IMR-90 (cell line): ENCODE data around the gene USP30. TPM values are rescaled to one million over a fixed set of nuclear protein-coding genes. Genes with fewer than 3 reads are reported as not detected.

Experiments used
- ATAC-seq: fragments of 200-7000 bp; cut with Tn5 transposase; 2 replicates; pipeline ENCODE4 v1.9.1; 2020; ENCODE audit warnings: low read depth, mild to moderate bottlenecking, moderate library complexity
- BruUV-seq: library from RNA; stranded (reverse); fragments of 400-500 nt; replicated peaks from 2 replicates; lab custom pipeline; 2021; lab: Mats Ljungman, UMichigan
- CTCF ChIA-PET: fragments of 300-600 bp; formaldehyde crosslinking; extraction: SDS; loops from one replicate; lab custom pipeline; 2021; ENCODE audit warnings: antibody characterized with exemption; lab: Yijun Ruan, JAX
- POLR2A ChIA-PET: fragments of 300-600 bp; sonication (Branson Sonifier 250); formaldehyde crosslinking; loops from one replicate; lab custom pipeline; 2022; ENCODE audit warnings: antibody characterized with exemption; ENCODE audit not compliant: unreplicated experiment; lab: Charles Lee
- DNase-seq: peaks from one replicate; pipeline ENCODE4 v3.0.0; 2013
- H2AFZ ChIP-seq: replicated peaks from 2 replicates; pipeline ENCODE3; 2013; ENCODE audit warnings: low read length, mild to moderate bottlenecking; ENCODE audit not compliant: poor library complexity
- H2AK5ac ChIP-seq: 2 replicates; pipeline ENCODE4 v1.6.1; 2013; ENCODE audit warnings: low read depth, low read length, inconsistent platforms
- H2AK9ac ChIP-seq: replicated peaks from 2 replicates; pipeline ENCODE3; 2013; ENCODE audit warnings: mild to moderate bottlenecking, low read depth, low read length, moderate library complexity; ENCODE audit not compliant: poor library complexity
- H2BK120ac ChIP-seq: 2 replicates; pipeline ENCODE4 v1.6.1; 2013; ENCODE audit warnings: low read depth, low read length, inconsistent platforms
- H2BK15ac ChIP-seq: 3 replicates; pipeline ENCODE4 v1.6.1; 2013; ENCODE audit warnings: low read depth, low read length, inconsistent platforms
- H2BK20ac ChIP-seq: 2 replicates; pipeline ENCODE4 v1.6.1; 2013; ENCODE audit warnings: low read depth, mild to moderate bottlenecking, inconsistent platforms, low read length, moderate library complexity
- H2BK5ac ChIP-seq: 2 replicates; pipeline ENCODE4 v1.6.1; 2013; ENCODE audit warnings: mild to moderate bottlenecking, low read depth, low read length, inconsistent platforms; ENCODE audit not compliant: poor library complexity, severe bottlenecking
- H3K14ac ChIP-seq: replicated peaks from 2 replicates; pipeline ENCODE4 v1.6.1; 2013; ENCODE audit warnings: low read depth, low read length, inconsistent platforms
- H3K18ac ChIP-seq: 2 replicates; pipeline ENCODE4 v1.6.1; 2013; ENCODE audit warnings: low read depth, low read length, control low read depth
- H3K23ac ChIP-seq: 2 replicates; pipeline ENCODE4 v1.6.1; 2013; ENCODE audit warnings: low read depth, low read length, inconsistent platforms
- H3K27ac ChIP-seq: 2 replicates; pipeline ENCODE4 v1.5.1; 2013; ENCODE audit warnings: mild to moderate bottlenecking, control low read depth, low read length; ENCODE audit not compliant: insufficient read depth
- H3K27me3 ChIP-seq: 2 replicates; pipeline ENCODE4 v1.6.1; 2013; ENCODE audit warnings: low read length; ENCODE audit not compliant: control insufficient read depth, insufficient read depth
- H3K36me3 ChIP-seq: 2 replicates; pipeline ENCODE4 v1.6.1; 2013; ENCODE audit warnings: low read length, mixed read lengths; ENCODE audit not compliant: control insufficient read depth, insufficient read depth
- H3K4ac ChIP-seq: 2 replicates; pipeline ENCODE4 v1.6.1; 2013; ENCODE audit warnings: low read depth, low read length, inconsistent platforms
- H3K4me1 ChIP-seq: 2 replicates; pipeline ENCODE4 v1.6.1; 2013; ENCODE audit warnings: low read length, mixed read lengths; ENCODE audit not compliant: control insufficient read depth, insufficient read depth
- H3K4me2 ChIP-seq: 2 replicates; pipeline ENCODE4 v1.6.1; 2013; ENCODE audit warnings: low read depth, mild to moderate bottlenecking, control low read depth, low read length, moderate library complexity
- H3K4me3 ChIP-seq: 2 replicates; pipeline ENCODE4 v1.5.1; 2013; ENCODE audit warnings: low read depth, mild to moderate bottlenecking, control low read depth, low read length, moderate library complexity; ENCODE audit not compliant: insufficient read depth
- H3K56ac ChIP-seq: 2 replicates; pipeline ENCODE4 v1.6.1; 2013; ENCODE audit warnings: low read length, inconsistent platforms; ENCODE audit not compliant: insufficient read depth; ENCODE audit errors: extremely low read depth
- H3K79me1 ChIP-seq, 2 experiments: 2 replicates each; pipeline ENCODE4 v1.6.1; 2013; ENCODE audit warnings: low read length in 2 of 2, inconsistent platforms in 1 of 2, low read depth in 1 of 2
- H3K9ac ChIP-seq: 2 replicates; pipeline ENCODE4 v1.6.1; 2013; ENCODE audit warnings: low read depth, low read length, control low read depth
- H3K9me1 ChIP-seq: 2 replicates; pipeline ENCODE4 v1.6.1; 2013; ENCODE audit warnings: low read length, inconsistent platforms; ENCODE audit not compliant: insufficient read depth
- H3K9me3 ChIP-seq: 2 replicates; pipeline ENCODE4 v1.6.1; 2013; ENCODE audit warnings: low read length; ENCODE audit not compliant: control insufficient read depth, insufficient read depth
- H4K20me1 ChIP-seq: 2 replicates; pipeline ENCODE4 v1.6.1; 2013; ENCODE audit warnings: low read length, inconsistent platforms; ENCODE audit not compliant: insufficient read depth
- H4K5ac ChIP-seq: 2 replicates; pipeline ENCODE4 v1.6.1; 2013; ENCODE audit warnings: mild to moderate bottlenecking, low read depth, low read length, control low read depth
- H4K8ac ChIP-seq, 2 experiments: 2 replicates each; pipeline ENCODE4 v1.6.1; 2013; ENCODE audit warnings: low read depth in 2 of 2, low read length in 2 of 2, control low read depth in 1 of 2, inconsistent platforms in 1 of 2
- H4K91ac ChIP-seq: 2 replicates; pipeline ENCODE4 v1.6.1; 2013; ENCODE audit warnings: low read depth, low read length, inconsistent platforms; ENCODE audit not compliant: insufficient read depth
- BHLHE40 ChIP-seq: fragments of 150-350 bp; IDR thresholded peaks from 2 replicates; pipeline ENCODE4 v1.6.1; 2016; ENCODE audit warnings: mild to moderate bottlenecking, low read depth, low read length
- CEBPB ChIP-seq: IDR thresholded peaks from 2 replicates; pipeline ENCODE4 v1.6.1; 2012; ENCODE audit warnings: low read depth, low read length, improper control_type of control experiment
- CHD1 ChIP-seq: IDR thresholded peaks from 2 replicates; pipeline ENCODE4 v1.6.1; 2012; ENCODE audit warnings: low read depth, low read length, improper control_type of control experiment
- FOS ChIP-seq: fragments of 150-350 bp; IDR thresholded peaks from 2 replicates; pipeline ENCODE4 v1.6.1; 2016; ENCODE audit warnings: low read depth, low read length
- MAFK ChIP-seq: IDR thresholded peaks from 2 replicates; pipeline ENCODE4 v1.6.1; 2012; ENCODE audit warnings: low read depth, low read length, improper control_type of control experiment
- MAZ ChIP-seq: IDR thresholded peaks from 2 replicates; pipeline ENCODE4 v1.6.1; 2012; ENCODE audit warnings: low read depth, mild to moderate bottlenecking, low read length, improper control_type of control experiment, moderate library complexity, borderline replicate concordance
- MXI1 ChIP-seq: IDR thresholded peaks from 2 replicates; pipeline ENCODE4 v1.6.1; 2012; ENCODE audit warnings: low read depth, mild to moderate bottlenecking, low read length, moderate library complexity, borderline replicate concordance
- NFE2L2 ChIP-seq: fragments of 150-350 bp; IDR thresholded peaks from 2 replicates; pipeline ENCODE4 v1.6.1; 2016; ENCODE audit warnings: low read depth, mild to moderate bottlenecking, low read length
- POLR2A ChIP-seq: IDR thresholded peaks from 2 replicates; pipeline ENCODE4 v1.6.1; 2012; ENCODE audit warnings: mild to moderate bottlenecking, low read depth, low read length
- RCOR1 ChIP-seq: IDR thresholded peaks from 2 replicates; pipeline ENCODE4 v1.6.1; 2012; ENCODE audit warnings: mild to moderate bottlenecking, low read length, improper control_type of control experiment; ENCODE audit not compliant: insufficient replicate concordance
- RFX5 ChIP-seq: IDR thresholded peaks from 2 replicates; pipeline ENCODE4 v1.8.0; 2012; ENCODE audit warnings: low read depth, mild to moderate bottlenecking, low read length, moderate library complexity
- SMC3 ChIP-seq: fragments of 150-350 bp; IDR thresholded peaks from 2 replicates; pipeline ENCODE4 v1.6.1; 2016; ENCODE audit warnings: low read depth, mild to moderate bottlenecking, antibody characterized with exemption, low read length, moderate library complexity
- WGBS, 2 experiments: methylation state at CpG; one replicate each; pipeline versions ENCODE4 v1.1.5 to v1.1.7; 2013; ENCODE audit warnings: missing lambda C conversion rate in 2 of 2; ENCODE audit not compliant: insufficient read length in 1 of 2; ENCODE audit errors: extremely low coverage in 2 of 2; 5-methylcytosine and 5-hydroxymethylcytosine counted together
- dilution Hi-C: fragments of 300-500 bp; cut with HindIII; formaldehyde crosslinking; loops from one replicate; pipeline ENCODE4 v1.14.3; 2018; ENCODE audit warnings: low sequenced_read_pairs; ENCODE audit not compliant: unreplicated experiment
- in situ Hi-C: fragments of 300-500 bp; cut with MboI; formaldehyde crosslinking; loops from 3 replicates; pipeline ENCODE4 v1.14.3; 2019; ENCODE audit warnings: low sequenced_read_pairs, inconsistent platforms, mixed read lengths
- intact Hi-C: fragments of 100-400 bp; cut with micrococcal nuclease; formaldehyde crosslinking; loops from 2 replicates; pipeline ENCODE4 v1.10.0; 2022
- polyA plus RNA-seq, 3 experiments: library from polyadenylated mRNA; depleted of rRNA; stranded (reverse); fragments of >200 nt; gene quantifications; 2 replicates each; pipeline ENCODE4 v1.2.3, GENCODE V29; 2012; ENCODE audit warnings: low replicate concordance in 1 of 3
- total RNA-seq: library from RNA; depleted of rRNA; stranded (reverse); fragments of >200 nt; gene quantifications from 2 replicates; pipeline ENCODE4 v1.2.3, GENCODE V29; 2012
- TF ChIP-seq, protein P1 (sequence below): conservative IDR thresholded peaks from 2 replicates; pipeline ENCODE4 v1.5.1; 2012; ENCODE audit warnings: mild to moderate bottlenecking, low read depth, low read length, improper control_type of control experiment
- TF ChIP-seq, protein P2 (sequence below): fragments of 150-350 bp; IDR thresholded peaks from 2 replicates; pipeline ENCODE4 v1.6.1; 2017; ENCODE audit warnings: mild to moderate bottlenecking, antibody characterized with exemption, low read length, low read depth

The USP30 gene
- total and polyA plus RNA-seq, 2 of the 4 experiments (the other 2 are of a cell fraction): 10.4 to 11.2 TPM

DNA sequence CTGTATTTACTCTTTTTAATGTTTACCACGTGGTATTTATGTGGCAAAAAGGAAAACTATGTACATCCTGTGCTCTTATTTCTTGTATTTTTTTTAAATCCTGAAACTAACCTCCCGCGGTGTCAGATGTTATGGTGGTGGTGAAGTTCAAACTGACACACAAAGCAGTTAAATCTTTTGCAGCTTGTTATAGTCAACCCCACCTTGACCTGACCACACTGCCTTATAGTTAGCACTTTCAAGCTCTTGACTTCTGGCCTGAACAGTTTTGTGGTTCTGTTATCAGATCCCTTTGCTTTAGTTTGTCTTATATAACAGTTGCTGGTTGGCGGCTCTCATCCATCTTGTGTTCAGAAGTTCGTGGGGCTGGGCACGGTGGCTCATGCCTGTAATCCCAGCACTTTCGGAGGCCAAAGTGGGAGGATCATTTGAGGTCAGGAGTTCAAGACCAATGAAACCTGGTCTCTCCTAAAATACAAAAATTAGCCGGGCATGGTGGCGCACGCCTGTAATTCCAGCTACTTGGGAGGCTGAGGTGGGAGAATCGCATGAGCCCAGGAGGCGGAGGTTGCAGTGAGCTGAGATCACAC lies 47.1 kb downstream of the USP30 start (continued):
- no peak for TF ChIP-seq MXI1

- Histone ChIP-seq H3K9me1 (0 out of 2 replicates have a peak, but pooled peaks cover 3% of the 10 kb centered on the region), H2AFZ (no peak overlapping the region), H3K4me1 (no peaks in the 10 kb centered on the region), H2AK9ac (no peak overlapping the region), H4K20me1 (no peaks in the 10 kb centered on the region), H3K36me3 (peaks cover 30% of the 10 kb centered on the region), H3K4ac (no peak overlapping the region), H3K4me3 (no peak overlapping the region), H2BK5ac (no peak overlapping the region), H4K5ac (no peak overlapping the region), H3K79me1 (peaks cover 14 to 28% of the 10 kb centered on the region in 2 experiments), H2BK15ac (no peak overlapping the region), H3K23ac (no peak overlapping the region), H2BK20ac (no peak overlapping the region), H3K4me2 (no peak overlapping the region), H2BK120ac (no peak overlapping the region), H3K18ac (no peak overlapping the region), H3K56ac (no peak overlapping the region), H4K8ac (no peak overlapping the region), H3K14ac (no peak overlapping the region), H4K91ac (no peak overlapping the region), H3K27me3 (no peaks in the 10 kb centered on the region), H3K9ac (no peak overlapping the region), H2AK5ac (no peak overlapping the region), H3K27ac (no peak overlapping the region), H3K9me3 (no peaks in the 10 kb centered on the region)
- intact Hi-C loops: no loop called here
- TF ChIP-seq RFX5: no peak
- TF ChIP-seq RCOR1: no peak
- TF ChIP-seq CHD1: no peak
- TF ChIP-seq SMC3: no peak
- TF ChIP-seq CEBPB: no peak
- no peak for TF ChIP-seq BHLHE40
- TF ChIP-seq FOS: no peak
- no peak for TF ChIP-seq MAZ
- TF ChIP-seq, protein P1, sequence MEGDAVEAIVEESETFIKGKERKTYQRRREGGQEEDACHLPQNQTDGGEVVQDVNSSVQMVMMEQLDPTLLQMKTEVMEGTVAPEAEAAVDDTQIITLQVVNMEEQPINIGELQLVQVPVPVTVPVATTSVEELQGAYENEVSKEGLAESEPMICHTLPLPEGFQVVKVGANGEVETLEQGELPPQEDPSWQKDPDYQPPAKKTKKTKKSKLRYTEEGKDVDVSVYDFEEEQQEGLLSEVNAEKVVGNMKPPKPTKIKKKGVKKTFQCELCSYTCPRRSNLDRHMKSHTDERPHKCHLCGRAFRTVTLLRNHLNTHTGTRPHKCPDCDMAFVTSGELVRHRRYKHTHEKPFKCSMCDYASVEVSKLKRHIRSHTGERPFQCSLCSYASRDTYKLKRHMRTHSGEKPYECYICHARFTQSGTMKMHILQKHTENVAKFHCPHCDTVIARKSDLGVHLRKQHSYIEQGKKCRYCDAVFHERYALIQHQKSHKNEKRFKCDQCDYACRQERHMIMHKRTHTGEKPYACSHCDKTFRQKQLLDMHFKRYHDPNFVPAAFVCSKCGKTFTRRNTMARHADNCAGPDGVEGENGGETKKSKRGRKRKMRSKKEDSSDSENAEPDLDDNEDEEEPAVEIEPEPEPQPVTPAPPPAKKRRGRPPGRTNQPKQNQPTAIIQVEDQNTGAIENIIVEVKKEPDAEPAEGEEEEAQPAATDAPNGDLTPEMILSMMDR: no peak
- TF ChIP-seq NFE2L2: no peak
- TF ChIP-seq, protein P2, sequence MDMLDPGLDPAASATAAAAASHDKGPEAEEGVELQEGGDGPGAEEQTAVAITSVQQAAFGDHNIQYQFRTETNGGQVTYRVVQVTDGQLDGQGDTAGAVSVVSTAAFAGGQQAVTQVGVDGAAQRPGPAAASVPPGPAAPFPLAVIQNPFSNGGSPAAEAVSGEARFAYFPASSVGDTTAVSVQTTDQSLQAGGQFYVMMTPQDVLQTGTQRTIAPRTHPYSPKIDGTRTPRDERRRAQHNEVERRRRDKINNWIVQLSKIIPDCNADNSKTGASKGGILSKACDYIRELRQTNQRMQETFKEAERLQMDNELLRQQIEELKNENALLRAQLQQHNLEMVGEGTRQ: no peak
- no peak for TF ChIP-seq MAFK
- TF ChIP-seq POLR2A: no peak
- DNase-seq: no peak
- in situ Hi-C loops: no loop called here
- dilution Hi-C loops: no loop called here
- BruUV-seq: no TSS peak
- ChIA-PET CTCF (no interaction called here), POLR2A (no interaction called here)
- no CpG with 5 or more reads among the region's 4 CpGs for WGBS, 2 experiments
- no peak for ATAC-seq
Measured at GRCh38 chr12:109100741-109101140, 48.4 kb downstream of the USP30 start.
